GM20000 (cell line): ENCODE results near the gene PHGDH.
A peak's percentile ranks its signal among the peaks of the same experiment; 100 is the strongest.

Experiments used
- DNase-seq: peaks from one replicate; pipeline ENCODE4 v3.0.0; 2012; ENCODE audit warnings: low spot score
- CTCF ChIP-seq: IDR thresholded peaks from 2 replicates; pipeline ENCODE4 v1.5.1; 2012; ENCODE audit warnings: mild to moderate bottlenecking, control low read depth; ENCODE audit errors: extremely low read depth, missing control alignments

PHGDH gene

GRCh38 chr1:119740896-119741780, 29.4 kb downstream of the PHGDH start:
- no peak for TF ChIP-seq CTCF
- DNase-seq: no peak

GRCh38 chr1:119742202-119742601, 30.5 kb downstream of the PHGDH start:
- DNase-seq: no peak
- TF ChIP-seq CTCF: no peak

- no peak for DNase-seq
- no peak for TF ChIP-seq CTCF
Observed at GRCh38 chr1:119742677-119743076, 30.9 kb downstream of the PHGDH start.

DNA sequence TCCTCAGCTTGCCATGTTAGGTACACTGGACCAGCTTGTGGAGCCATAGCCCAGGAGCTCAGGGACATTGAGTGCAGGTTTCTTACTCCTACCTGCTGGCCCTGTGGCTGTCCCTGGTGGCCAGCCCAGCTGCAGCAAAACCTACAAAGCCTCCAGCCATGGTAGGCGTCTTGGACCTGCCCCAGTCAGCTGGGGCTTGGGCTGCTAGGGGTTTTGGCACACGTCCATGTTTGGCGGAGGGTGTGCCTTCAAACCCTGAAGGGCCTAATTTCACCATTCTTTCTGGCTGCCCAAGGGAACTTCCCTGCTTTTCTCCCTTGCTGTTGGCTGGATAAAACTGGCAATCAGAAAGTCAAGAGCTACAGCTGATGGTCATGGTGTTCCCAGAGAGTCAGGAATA, 31.6 kb downstream of the PHGDH start:
- no peak for TF ChIP-seq CTCF
- no peak for DNase-seq

DNA sequence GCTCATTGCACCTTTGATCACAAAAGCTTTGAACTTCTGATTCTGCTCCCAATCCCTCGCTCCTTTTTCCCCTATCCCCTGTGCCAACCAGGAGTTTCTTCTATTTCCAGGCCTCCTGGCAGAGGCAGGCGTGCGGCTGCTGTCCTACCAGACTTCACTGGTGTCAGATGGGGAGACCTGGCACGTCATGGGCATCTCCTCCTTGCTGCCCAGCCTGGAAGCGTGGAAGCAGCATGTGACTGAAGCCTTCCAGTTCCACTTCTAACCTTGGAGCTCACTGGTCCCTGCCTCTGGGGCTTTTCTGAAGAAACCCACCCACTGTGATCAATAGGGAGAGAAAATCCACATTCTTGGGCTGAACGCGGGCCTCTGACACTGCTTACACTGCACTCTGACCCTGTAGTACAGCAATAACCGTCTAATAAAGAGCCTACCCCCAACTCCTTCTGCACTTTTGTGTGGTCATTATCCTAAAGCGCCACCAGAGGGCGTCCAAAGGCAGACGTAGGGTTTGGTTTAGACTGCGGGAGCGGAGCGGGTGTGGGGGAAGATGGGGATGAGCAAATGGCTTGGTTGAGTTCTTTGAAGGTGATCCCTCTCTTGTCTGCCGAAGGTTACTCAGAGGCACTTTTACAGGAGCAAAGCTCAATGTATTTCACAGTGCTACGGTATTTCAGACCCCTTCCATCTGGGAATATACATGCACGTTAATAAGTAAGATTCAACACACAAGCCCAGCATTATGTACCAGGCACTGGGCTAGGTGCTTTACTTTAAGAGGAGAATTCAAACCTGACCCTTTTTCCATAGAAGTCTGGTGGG, 32.3 kb downstream of the PHGDH start:
- peak; percentile 74 for TF ChIP-seq CTCF
- DNase-seq: peak; percentile 71

GRCh38 chr1:119744598-119744942, 32.8 kb downstream of the PHGDH start:
- TF ChIP-seq CTCF: no peak
- DNase-seq: no peak

DNA sequence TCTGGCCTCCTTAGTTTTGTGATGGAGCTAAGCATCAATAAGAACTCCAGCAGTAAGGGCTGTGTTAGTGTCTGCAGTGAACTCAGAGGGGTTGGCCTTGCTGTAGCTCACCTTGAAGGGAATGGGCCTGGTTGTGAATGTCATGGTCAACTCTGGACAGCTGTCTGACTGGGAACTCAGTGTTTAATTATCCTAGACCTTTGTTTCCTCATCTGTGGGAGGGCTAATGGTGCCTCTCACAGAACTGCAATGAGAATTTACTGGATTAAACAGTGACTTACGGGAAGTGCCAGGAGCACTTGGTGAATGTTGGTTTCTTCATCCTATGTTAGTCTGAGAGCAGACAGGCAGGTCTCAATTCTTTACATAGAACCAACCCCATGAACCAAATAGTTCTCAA, 33.3 kb downstream of the PHGDH start:
- TF ChIP-seq CTCF: no peak
- no peak for DNase-seq
